OCI-LY1 (cell line): ENCODE results near the gene GLIS1.

Experiments
- H2AFZ ChIP-seq: fragments of 200-600 bp; sonication (generic), shearing (Covaris generic); 2 replicates; pipeline ENCODE4 v1.6.0; 2014; ENCODE audit warnings: antibody characterized with exemption, mild to moderate bottlenecking, low read length
- H3F3A ChIP-seq: fragments of 200-600 bp; sonication (generic), shearing (Covaris generic); 2 replicates; pipeline ENCODE4 v1.6.0; 2014; ENCODE audit warnings: mild to moderate bottlenecking, antibody characterized with exemption, low read length, moderate library complexity; ENCODE audit not compliant: insufficient read depth
- H3K27ac ChIP-seq: fragments of 200-600 bp; sonication (generic); 2 replicates; pipeline ENCODE4 v1.5.1; 2014; ENCODE audit warnings: low read length, mixed run types, mild to moderate bottlenecking, low read depth; ENCODE audit not compliant: poor library complexity, severe bottlenecking
- H3K27me3 ChIP-seq: fragments of 200-600 bp; sonication (generic); 2 replicates; pipeline ENCODE4 v1.6.0; 2014; ENCODE audit warnings: antibody characterized with exemption, mild to moderate bottlenecking, low read length, moderate library complexity; ENCODE audit not compliant: insufficient read depth
- H3K36me3 ChIP-seq: fragments of 200-600 bp; sonication (generic); 2 replicates; pipeline ENCODE4 v1.6.1; 2014; ENCODE audit warnings: mild to moderate bottlenecking, antibody characterized with exemption, low read length, moderate library complexity, mixed read lengths; ENCODE audit not compliant: insufficient read depth
- H3K4me1 ChIP-seq: fragments of 200-600 bp; sonication (generic); 2 replicates; pipeline ENCODE4 v1.5.1; 2014; ENCODE audit warnings: mild to moderate bottlenecking, low read length, moderate library complexity; ENCODE audit not compliant: insufficient read depth, severe bottlenecking
- H3K4me2 ChIP-seq: fragments of 200-600 bp; sonication (generic), shearing (Covaris generic); 2 replicates; pipeline ENCODE4 v1.6.1; 2014; ENCODE audit warnings: low read length
- H3K4me3 ChIP-seq: fragments of 200-600 bp; sonication (generic); 2 replicates; pipeline ENCODE4 v1.5.1; 2014; ENCODE audit warnings: low read length, low read depth, mild to moderate bottlenecking, mixed read lengths; ENCODE audit not compliant: poor library complexity, severe bottlenecking
- H3K79me2 ChIP-seq: fragments of 200-600 bp; shearing (Covaris generic); 2 replicates; pipeline ENCODE4 v1.6.1; 2016; ENCODE audit warnings: mixed run types, low read length, mixed read lengths; ENCODE audit not compliant: insufficient read depth
- H3K9ac ChIP-seq: fragments of 200-600 bp; sonication (generic), shearing (Covaris generic); 2 replicates; pipeline ENCODE4 v1.6.1; 2014; ENCODE audit warnings: mild to moderate bottlenecking, low read length, mixed read lengths
- H3K9me2 ChIP-seq: fragments of 200-600 bp; sonication (generic), shearing (Covaris generic); 2 replicates; pipeline ENCODE4 v1.6.1; 2014; ENCODE audit warnings: low read depth, mild to moderate bottlenecking, low read length, mixed read lengths
- H3K9me3 ChIP-seq: fragments of 200-600 bp; shearing (Covaris generic); 2 replicates; pipeline ENCODE4 v1.6.1; 2014; ENCODE audit warnings: low read length, mixed read lengths
- H4K20me1 ChIP-seq: fragments of 200-600 bp; sonication (generic), shearing (Covaris generic); 2 replicates; pipeline ENCODE4 v1.6.0; 2016; ENCODE audit warnings: mild to moderate bottlenecking, low read length; ENCODE audit not compliant: insufficient read depth
- EZH2 ChIP-seq: fragments of 200-600 bp; sonication (generic), shearing (Covaris generic); IDR thresholded peaks from 2 replicates; pipeline ENCODE4 v1.8.0; 2017; ENCODE audit warnings: borderline replicate concordance, mixed run types, mild to moderate bottlenecking, antibody characterized with exemption, low read length, moderate library complexity, mixed read lengths
- TF ChIP-seq, protein P1 (sequence below): fragments of 200-600 bp; sonication (generic), shearing (Covaris generic); IDR thresholded peaks from 2 replicates; pipeline ENCODE4 v1.5.1; 2017; ENCODE audit warnings: mild to moderate bottlenecking, antibody characterized with exemption, low read length, moderate library complexity, mixed read lengths

The GLIS1 gene

DNA sequence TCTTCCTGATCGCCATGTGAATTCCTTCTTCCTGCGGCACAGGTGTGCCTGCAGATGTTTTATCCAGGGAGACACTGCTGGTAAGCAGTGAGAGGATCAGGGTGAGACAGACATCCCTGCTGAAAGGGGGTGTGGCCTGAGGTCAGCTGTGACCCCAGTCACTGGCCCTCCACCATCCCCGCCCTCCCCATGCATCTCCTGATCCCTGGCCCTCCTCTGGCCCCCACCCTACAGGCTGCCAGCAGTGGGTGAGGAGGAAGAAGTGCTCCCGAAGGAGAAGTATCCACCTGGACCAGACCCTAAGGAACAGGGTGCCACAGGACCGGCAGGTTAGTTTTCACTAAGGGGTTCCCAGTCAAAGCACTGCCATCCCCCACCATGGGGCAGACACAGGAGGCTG, 85.3 kb downstream of the GLIS1 start:
- Histone ChIP-seq H3K27me3 (no peaks in the 10 kb centered on the region), H3K9ac (no peak overlapping the region), H3K4me3 (no peak overlapping the region), H4K20me1 (no peaks in the 10 kb centered on the region), H3K9me3 (no peaks in the 10 kb centered on the region), H3K4me1 (no peaks in the 10 kb centered on the region), H3K27ac (no peak overlapping the region), H3K36me3 (no peaks in the 10 kb centered on the region), H3K79me2 (no peaks in the 10 kb centered on the region), H3F3A (no peaks in the 10 kb centered on the region), H2AFZ (no peak overlapping the region), H3K4me2 (no peak overlapping the region), H3K9me2 (no peaks in the 10 kb centered on the region)
- TF ChIP-seq, protein P1, sequence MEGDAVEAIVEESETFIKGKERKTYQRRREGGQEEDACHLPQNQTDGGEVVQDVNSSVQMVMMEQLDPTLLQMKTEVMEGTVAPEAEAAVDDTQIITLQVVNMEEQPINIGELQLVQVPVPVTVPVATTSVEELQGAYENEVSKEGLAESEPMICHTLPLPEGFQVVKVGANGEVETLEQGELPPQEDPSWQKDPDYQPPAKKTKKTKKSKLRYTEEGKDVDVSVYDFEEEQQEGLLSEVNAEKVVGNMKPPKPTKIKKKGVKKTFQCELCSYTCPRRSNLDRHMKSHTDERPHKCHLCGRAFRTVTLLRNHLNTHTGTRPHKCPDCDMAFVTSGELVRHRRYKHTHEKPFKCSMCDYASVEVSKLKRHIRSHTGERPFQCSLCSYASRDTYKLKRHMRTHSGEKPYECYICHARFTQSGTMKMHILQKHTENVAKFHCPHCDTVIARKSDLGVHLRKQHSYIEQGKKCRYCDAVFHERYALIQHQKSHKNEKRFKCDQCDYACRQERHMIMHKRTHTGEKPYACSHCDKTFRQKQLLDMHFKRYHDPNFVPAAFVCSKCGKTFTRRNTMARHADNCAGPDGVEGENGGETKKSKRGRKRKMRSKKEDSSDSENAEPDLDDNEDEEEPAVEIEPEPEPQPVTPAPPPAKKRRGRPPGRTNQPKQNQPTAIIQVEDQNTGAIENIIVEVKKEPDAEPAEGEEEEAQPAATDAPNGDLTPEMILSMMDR = no peak
- TF ChIP-seq EZH2 = no peak

DNA sequence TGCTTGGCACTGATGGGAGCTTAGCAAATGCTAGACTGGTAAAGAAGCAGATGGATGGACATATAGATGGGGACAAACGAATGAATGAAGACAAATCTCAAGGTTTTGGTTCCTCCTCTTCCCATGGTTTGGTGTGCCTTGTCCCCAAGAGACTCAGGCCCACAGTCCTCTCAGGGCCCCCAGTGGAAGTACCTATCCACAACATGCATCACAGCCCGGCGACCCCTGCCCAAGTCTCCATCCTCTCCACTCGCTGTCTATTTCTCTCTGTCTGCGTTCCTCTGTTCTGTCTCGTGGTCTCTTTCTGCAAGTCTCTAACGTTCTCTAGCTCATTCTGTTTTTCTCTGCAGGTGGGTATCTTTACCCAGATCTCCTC, 85.8 kb downstream of the GLIS1 start:
- no peaks in the 10 kb centered on the region for H3K27me3 ChIP-seq
- H3K9ac ChIP-seq = no peak overlapping the region
- TF ChIP-seq, protein P1 = no peak
- TF ChIP-seq EZH2 = no peak
- no peaks in the 10 kb centered on the region for H3F3A ChIP-seq
- H4K20me1 ChIP-seq = no peaks in the 10 kb centered on the region
- no peaks in the 10 kb centered on the region for H3K4me1 ChIP-seq
- no peak overlapping the region for H3K4me3 ChIP-seq
- no peaks in the 10 kb centered on the region for H3K9me3 ChIP-seq
- no peak overlapping the region for H3K4me2 ChIP-seq
- H3K36me3 ChIP-seq = no peaks in the 10 kb centered on the region
- H3K9me2 ChIP-seq = no peaks in the 10 kb centered on the region
- H3K79me2 ChIP-seq = no peaks in the 10 kb centered on the region
- H3K27ac ChIP-seq = no peak overlapping the region
- H2AFZ ChIP-seq = no peak overlapping the region

DNA sequence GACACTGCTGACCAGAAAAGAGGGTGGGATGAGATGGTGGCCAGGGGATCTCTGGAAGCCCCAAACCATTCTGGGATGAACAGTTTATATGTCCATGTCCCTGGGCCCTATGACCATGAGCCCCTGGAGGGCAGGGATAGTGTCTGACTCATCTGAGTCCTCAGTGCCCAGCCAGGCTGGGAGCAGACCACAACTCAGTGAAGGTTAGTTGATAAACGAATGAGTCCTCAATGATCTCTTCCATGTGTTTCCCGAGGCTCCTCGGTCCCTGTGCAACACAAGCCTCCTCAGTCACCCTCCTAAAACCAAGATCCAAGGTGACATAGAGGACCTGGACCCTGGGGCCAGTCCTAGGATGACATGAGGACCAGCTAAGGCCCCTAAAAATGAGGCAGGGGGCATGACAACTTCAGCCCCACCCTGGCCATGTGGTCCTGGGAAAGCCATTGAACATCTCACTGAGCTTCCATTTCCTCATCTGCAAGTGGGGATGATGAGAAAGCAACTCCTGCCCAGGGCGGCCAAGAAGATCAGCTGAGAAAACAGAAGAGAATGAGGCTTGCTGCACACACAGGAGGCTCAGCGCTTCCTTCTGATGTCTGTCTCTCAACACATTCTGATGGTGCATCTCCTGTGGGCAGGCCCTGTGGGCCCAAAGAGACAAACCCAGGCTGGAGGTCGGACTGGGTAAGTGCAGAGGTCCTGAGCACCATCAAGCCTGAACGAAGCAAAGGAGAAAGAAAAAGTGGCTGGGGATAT, 86.3 kb downstream of the GLIS1 start:
- Histone ChIP-seq H3K9me3 (no peaks in the 10 kb centered on the region), H3F3A (no peaks in the 10 kb centered on the region), H3K79me2 (no peaks in the 10 kb centered on the region), H3K27ac (no peak overlapping the region), H4K20me1 (no peaks in the 10 kb centered on the region), H3K4me2 (no peak overlapping the region), H3K9ac (no peak overlapping the region), H2AFZ (no peak overlapping the region), H3K36me3 (no peaks in the 10 kb centered on the region), H3K4me3 (no peak overlapping the region), H3K4me1 (no peaks in the 10 kb centered on the region), H3K9me2 (no peaks in the 10 kb centered on the region), H3K27me3 (no peaks in the 10 kb centered on the region)
- no peak for TF ChIP-seq EZH2
- TF ChIP-seq, protein P1 = no peak
